ENCODE measurements around the gene HIBADH.

The HIBADH gene

DNA sequence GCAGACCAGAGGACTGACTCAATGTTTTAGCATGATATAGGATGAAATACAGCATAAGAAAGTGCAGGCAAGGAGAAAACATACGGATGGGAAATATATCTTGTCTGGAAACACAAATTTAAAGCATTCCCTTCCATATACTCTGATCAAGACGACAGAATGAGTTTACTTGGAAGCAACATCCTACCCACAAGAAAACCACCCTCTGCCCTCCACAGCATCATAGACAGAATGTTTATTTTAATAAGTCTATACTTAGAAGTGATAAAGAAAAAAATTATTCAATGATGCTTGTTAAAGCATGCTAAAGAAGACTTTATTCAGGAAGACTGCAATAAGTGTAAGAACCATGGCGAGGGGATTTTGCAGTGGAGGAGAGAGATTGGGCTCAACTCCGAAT, 32.4 kb upstream of the HIBADH start:
- Histone ChIP-seq H3K4me3 (replicated peaks; ENCODE audit: low read depth, low read length) (no peak overlapping the region), H3K36me3 (ENCODE audit: control insufficient read depth, insufficient read depth, low read length) (no peaks in the 10 kb centered on the region), H3K27me3 (replicated peaks; ENCODE audit: control insufficient read depth, insufficient read depth, low read length) (no peaks in the 10 kb centered on the region)
- no peak for DNase-seq (ENCODE audit: extremely low read depth, insufficient read length)
- TF ChIP-seq, protein P1, sequence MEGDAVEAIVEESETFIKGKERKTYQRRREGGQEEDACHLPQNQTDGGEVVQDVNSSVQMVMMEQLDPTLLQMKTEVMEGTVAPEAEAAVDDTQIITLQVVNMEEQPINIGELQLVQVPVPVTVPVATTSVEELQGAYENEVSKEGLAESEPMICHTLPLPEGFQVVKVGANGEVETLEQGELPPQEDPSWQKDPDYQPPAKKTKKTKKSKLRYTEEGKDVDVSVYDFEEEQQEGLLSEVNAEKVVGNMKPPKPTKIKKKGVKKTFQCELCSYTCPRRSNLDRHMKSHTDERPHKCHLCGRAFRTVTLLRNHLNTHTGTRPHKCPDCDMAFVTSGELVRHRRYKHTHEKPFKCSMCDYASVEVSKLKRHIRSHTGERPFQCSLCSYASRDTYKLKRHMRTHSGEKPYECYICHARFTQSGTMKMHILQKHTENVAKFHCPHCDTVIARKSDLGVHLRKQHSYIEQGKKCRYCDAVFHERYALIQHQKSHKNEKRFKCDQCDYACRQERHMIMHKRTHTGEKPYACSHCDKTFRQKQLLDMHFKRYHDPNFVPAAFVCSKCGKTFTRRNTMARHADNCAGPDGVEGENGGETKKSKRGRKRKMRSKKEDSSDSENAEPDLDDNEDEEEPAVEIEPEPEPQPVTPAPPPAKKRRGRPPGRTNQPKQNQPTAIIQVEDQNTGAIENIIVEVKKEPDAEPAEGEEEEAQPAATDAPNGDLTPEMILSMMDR (IDR thresholded peaks at IDR 0.05; ENCODE audit: insufficient read depth, low read length, poor library complexity, severe bottlenecking) = no peak

DNA sequence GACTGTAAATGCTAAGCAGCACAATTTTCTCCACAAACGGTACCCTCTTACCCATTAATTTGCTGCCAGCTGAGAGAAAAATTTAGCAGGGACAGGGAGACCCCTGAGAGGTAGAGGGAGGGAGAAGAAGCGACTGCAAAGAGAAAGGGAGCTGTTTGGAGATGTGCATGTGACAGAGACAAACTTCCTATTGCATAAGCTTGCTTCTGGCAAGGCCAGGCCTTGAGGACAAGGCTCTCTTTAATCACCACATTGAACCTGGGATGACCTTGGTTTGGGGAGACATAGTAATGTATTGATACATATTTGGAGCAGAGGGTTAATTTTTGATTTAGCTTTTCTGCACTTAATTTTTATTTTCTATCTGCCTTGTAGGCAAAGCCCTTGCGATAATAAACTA, 31.1 kb upstream of the HIBADH start:
- no peak for DNase-seq (ENCODE audit: extremely low read depth, insufficient read length)
- Histone ChIP-seq H3K27me3 (replicated peaks; ENCODE audit: control insufficient read depth, insufficient read depth, low read length) (no peaks in the 10 kb centered on the region), H3K36me3 (ENCODE audit: control insufficient read depth, insufficient read depth, low read length) (no peaks in the 10 kb centered on the region), H3K4me3 (replicated peaks; ENCODE audit: low read depth, low read length) (no peak overlapping the region)
- TF ChIP-seq, protein P1 (IDR thresholded peaks at IDR 0.05; ENCODE audit: insufficient read depth, low read length, poor library complexity, severe bottlenecking) = no peak

DNA sequence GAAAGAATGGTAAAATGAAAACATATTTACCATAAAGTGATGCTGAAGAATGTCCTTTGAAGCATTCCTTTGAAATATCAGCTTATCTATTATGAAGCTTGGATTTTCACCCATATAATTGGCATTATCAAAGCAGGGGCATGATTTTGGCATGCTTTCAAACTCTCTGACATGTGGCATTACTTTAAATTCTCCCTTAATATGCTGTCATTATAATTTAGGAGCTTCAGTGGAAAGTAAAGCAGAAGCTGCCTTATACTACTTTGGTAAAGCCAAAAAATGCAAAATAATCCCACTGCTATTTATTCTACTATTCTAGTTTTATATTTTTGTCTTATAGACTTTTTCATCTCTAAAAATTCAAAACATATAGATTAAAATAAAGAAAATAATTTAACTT, 28.0 kb upstream of the HIBADH start:
- Histone ChIP-seq H3K4me3 (replicated peaks; ENCODE audit: low read depth, low read length) (no peak overlapping the region), H3K27me3 (replicated peaks; ENCODE audit: control insufficient read depth, insufficient read depth, low read length) (no peaks in the 10 kb centered on the region), H3K36me3 (ENCODE audit: control insufficient read depth, insufficient read depth, low read length) (no peaks in the 10 kb centered on the region)
- TF ChIP-seq, protein P1 (IDR thresholded peaks at IDR 0.05; ENCODE audit: insufficient read depth, low read length, poor library complexity, severe bottlenecking) = no peak
- no peak for DNase-seq (ENCODE audit: extremely low read depth, insufficient read length)

DNA sequence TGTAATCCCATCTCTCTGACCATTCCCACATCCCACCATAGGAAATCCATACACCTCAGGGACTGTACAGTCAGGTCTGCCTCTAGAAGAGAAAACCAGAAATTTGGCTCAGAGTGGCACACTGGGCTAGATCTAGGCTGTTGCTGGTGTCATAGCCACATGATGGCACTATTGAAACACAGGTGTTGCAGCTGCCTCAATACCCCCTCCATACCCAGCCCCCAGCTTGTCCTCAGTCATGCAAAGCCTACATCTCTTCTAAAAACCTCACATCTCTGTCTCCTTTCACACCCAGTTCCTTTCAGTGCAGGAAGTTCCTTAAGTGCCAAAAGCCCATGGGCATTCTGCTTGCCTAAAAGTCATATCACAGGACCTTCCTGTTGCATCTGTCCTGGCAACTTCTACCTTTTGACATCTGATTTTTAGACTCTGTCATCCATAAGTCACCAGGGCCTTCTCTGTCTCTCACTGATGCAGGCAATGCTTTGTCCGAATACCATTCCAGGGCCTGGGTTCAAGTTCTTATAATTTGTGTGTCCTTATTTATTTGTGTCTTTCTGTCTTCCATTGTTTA, 27.0 kb upstream of the HIBADH start:
- DNase-seq (ENCODE audit: extremely low read depth, insufficient read length) = no peak
- Histone ChIP-seq H3K36me3 (ENCODE audit: control insufficient read depth, insufficient read depth, low read length) (no peaks in the 10 kb centered on the region), H3K27me3 (replicated peaks; ENCODE audit: control insufficient read depth, insufficient read depth, low read length) (no peaks in the 10 kb centered on the region), H3K4me3 (replicated peaks; ENCODE audit: low read depth, low read length) (no peak overlapping the region)
- TF ChIP-seq, protein P1 (IDR thresholded peaks at IDR 0.05; ENCODE audit: insufficient read depth, low read length, poor library complexity, severe bottlenecking) = peak; percentile 61

DNA sequence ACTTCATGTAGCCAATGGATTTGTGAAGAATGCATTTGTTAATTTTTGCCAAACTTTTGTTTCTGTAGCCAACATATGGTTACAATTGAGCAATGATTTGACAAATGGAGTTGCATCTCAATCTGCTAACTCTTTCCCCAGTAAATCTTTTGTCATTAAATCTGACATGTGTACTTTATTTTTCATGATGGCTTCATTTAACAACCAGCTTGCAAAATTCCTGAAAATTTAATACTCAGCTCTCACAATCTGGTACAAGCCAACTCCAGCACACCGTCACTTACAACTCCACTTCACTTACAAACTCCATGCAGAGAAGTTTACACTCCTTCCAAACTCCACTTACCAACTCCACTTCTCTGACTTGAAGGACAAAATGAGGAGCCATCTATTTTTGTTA, 26.5 kb upstream of the HIBADH start:
- TF ChIP-seq, protein P1 (IDR thresholded peaks at IDR 0.05; ENCODE audit: insufficient read depth, low read length, poor library complexity, severe bottlenecking) = no peak
- Histone ChIP-seq H3K36me3 (ENCODE audit: control insufficient read depth, insufficient read depth, low read length) (no peaks in the 10 kb centered on the region), H3K27me3 (replicated peaks; ENCODE audit: control insufficient read depth, insufficient read depth, low read length) (no peaks in the 10 kb centered on the region), H3K4me3 (replicated peaks; ENCODE audit: low read depth, low read length) (no peak overlapping the region)
- no peak for DNase-seq (ENCODE audit: extremely low read depth, insufficient read length)

DNA sequence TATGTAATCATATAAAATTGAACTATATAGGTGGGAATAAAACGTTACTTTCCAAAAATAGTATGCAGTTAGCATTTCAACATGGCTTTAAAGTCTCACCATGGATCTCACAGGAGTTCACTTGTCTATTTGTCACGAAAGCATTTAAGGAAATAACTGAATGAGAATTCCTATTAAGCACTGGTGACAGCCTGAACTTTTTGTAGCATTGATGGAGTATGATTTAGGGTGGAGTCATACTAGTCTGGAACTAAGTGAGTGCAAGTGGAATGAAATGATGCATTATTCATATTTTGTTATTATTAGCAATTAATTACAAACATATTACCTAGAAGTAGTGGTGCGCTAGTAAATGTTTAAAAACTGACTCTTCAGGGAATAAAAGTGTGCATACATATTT, 26.0 kb upstream of the HIBADH start:
- Histone ChIP-seq H3K36me3 (ENCODE audit: control insufficient read depth, insufficient read depth, low read length) (no peaks in the 10 kb centered on the region), H3K27me3 (replicated peaks; ENCODE audit: control insufficient read depth, insufficient read depth, low read length) (no peaks in the 10 kb centered on the region), H3K4me3 (replicated peaks; ENCODE audit: low read depth, low read length) (no peak overlapping the region)
- no peak for DNase-seq (ENCODE audit: extremely low read depth, insufficient read length)
- TF ChIP-seq, protein P1 (IDR thresholded peaks at IDR 0.05; ENCODE audit: insufficient read depth, low read length, poor library complexity, severe bottlenecking) = no peak

All from GM06990 (cell line).